Tongue (tissue), 2 donors: ENCODE results near the gene COL23A1. TPM values are rescaled to one million over a fixed set of nuclear protein-coding genes. Genes with fewer than 3 reads are reported as not detected.
"Not testable (repeated sequence)": the region's sequence is repeated elsewhere in the genome, so short reads cannot be mapped to it uniquely, and the experiment has no call there.

Experiments
- DNase-seq: peaks from one replicate; pipeline ENCODE4 v3.0.0-alpha.2; 2015
- total RNA-seq: library from RNA; depleted of rRNA; stranded (reverse); fragments of >200 nt; gene quantifications from one replicate; pipeline ENCODE4 v1.2.3, GENCODE V29; 2014

COL23A1 gene
- total RNA-seq, 1 donor from 2014 or later, result 5.4 TPM

DNA sequence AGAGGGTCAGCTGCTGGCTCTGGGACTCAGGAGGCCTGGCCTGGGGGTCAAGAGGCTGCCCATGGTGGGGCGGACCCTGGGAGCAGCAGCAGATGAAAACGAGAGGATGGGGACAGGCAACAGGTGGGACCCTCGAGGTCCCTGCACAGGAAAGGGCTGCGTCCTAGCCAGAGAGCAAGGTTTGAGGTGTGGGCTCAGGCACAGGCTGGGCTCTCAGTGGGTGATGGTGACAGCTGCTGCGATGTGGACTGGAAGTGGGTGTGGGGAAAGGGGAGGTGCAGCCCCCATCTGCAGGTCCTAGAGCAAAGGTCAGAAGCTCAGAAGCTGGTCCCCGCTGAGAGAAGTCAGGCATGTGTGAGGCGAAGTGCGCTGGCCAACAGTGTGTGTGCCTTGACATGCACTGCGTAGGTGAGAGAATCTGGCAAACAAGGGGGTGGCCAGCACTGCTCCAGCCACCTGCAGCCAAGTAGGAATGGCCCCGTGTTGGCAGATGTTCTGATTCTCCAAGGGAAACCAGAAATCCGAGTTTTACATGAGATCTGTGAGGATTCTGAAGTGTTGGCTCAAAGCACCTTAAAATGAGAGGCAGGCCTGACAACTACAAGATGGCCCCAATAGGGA, 85.7 kb downstream of the COL23A1 start:
- no peak for DNase-seq

DNA sequence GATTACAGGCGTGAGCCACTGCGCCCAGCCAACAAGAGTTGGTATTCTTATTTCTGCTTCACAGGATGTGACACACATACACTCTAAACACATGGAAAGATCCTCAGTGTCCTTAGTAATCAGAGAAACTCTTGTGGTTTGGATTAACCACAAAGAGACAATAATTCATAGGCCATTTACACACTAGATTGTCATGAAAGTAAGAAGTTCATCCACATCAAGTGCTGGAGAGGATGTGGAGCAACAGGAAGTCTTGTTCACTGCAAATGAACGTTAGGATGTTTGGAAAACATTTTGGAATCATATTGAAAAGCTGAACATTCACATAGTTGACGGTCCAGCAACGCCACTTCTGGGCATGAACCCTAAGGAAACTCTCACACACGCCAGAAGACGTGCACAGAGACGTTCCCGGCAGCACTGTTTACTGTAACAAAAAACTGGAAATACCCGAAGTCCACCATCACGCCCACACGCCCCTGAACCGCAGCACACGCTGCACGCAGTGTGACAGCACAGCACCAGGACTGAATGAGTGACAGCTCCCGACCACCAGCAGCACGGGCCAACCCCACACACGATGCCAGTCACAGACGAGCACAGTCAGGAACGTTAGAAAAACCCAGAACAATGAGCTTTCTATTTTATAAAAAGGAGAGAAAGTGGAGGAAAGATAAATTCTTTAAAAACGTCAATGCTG, 87.6 kb downstream of the COL23A1 start:
- no peak for DNase-seq

DNA sequence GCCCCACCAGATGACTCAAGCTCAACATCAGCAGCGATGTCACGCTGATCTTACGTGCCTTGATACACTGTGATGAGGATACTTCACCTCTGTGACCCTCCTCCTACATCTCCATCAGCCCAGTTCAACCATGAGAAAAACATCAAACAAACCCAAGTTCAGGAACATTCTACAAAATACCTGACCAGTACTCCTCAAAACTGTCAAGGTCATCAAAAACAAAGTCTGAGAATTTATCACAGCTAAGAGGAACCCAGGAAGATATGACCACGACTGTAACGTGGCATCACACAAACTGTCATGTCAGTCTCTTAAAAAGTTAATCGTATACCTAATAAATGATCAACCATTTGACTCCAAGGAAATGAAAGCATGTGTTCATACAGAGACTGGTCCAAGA, 90.8 kb downstream of the COL23A1 start:
- DNase-seq, result no peak

DNA sequence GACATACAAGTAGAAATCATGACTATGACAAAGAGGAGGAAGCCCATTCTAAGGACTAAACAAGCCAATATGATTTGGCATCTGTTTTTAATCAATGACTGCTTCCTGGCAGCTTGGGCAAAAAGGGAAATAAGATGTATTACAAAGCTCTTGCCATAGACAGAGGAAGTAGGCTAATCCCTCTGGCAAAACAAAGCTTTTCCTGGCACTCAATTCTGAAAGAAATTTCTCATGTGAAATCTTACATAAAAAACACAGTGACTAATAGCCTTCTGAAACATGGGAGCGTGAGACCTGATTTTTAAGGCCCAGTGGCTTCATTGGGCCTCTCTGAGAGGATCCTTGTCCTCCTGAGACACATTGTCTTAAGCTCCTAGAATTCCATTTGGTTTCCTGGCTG, 93.6 kb downstream of the COL23A1 start:
- DNase-seq, result no peak

DNA sequence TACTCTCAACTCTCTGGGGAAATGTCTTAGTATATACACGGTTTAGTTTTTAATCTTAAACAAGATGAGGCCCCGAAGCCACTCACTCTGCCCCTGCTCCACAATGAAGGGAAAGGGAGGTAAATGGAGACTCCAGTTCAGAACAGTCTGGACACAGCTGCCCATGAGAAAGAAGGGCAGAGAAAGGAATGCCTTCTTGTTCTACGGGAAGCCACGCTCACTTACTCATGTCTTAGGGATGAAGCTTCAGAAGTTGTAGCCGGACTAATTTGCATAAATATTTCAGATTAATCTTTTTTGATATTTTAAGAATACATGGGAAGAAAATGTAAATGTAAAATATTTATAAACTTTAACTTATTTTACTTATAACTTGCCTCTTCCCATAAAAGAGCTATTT, 94.0 kb downstream of the COL23A1 start:
- DNase-seq, result no peak

DNA sequence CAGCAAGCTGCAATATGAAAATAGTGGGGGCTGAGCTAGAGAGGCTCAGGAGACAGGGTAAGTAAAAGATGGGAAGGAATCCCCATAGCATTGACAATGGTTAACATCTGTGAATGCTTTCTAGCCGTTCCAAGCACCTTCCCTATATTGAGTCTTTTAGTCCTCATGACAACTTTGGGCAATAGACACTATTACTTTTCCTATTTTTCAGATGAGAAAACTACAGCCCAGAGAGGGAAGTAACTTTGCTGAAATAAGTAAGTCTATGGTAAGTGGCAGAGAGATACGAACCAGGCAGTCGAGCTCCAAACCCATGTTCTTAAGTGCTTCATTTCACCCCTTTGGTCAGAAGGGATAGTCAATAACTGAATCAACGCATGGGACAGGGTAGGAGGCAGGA, 94.5 kb downstream of the COL23A1 start:
- DNase-seq, result no peak

DNA sequence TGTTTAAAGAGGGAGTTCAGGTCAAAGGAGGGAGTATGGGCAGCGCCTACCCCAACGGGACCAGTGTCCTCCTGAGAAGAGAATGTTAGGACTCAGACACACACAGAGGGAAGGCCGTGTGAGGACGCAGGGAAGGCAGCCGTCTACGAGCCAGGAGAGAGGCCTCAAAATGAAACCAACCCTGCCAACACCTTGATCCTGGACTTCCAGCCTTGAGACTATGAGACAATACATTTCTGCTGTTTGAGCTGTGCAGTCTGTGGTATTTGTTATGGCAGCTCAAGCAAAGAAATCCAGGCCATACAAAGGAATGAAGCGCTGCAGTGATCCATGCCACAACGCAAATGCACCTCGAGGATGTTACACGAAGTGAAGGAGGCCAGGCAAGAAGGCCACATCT, 97.9 kb downstream of the COL23A1 start:
- DNase-seq, result no peak

DNA sequence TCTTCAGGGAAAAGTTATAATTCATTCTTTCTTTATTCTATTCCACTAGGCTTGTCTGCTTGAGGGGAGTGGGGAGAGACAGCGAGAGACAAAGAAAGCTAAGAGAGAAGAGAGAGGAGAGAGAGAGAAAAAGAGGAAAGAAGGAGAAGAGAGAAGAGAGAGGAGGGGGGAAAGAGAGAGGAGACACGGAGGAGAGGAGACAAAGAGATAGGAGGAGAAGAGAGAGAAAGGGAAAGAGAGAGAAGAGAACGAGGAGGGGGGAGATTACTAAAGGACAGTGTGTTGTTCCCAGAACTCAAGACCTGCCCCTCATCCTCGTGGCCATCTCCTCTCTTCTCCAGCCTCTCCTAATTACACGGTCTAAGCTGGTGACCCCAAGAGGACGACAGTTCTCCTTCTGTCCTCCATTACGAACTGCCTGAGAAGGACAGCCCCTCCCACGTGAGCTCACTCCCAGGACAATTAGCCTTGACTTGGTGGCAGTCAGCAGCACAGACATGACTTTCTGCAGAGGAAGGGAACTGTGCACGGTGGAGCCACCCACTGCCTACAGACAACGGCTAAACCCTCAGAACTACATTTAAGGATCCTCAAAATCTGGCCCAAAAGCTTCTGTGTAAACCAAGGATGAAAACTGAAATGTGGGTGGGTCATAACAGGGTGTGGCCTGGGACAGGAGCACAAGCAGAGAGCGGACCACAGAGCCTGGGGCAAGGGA, 99.1 kb downstream of the COL23A1 start:
- no peak for DNase-seq

DNA sequence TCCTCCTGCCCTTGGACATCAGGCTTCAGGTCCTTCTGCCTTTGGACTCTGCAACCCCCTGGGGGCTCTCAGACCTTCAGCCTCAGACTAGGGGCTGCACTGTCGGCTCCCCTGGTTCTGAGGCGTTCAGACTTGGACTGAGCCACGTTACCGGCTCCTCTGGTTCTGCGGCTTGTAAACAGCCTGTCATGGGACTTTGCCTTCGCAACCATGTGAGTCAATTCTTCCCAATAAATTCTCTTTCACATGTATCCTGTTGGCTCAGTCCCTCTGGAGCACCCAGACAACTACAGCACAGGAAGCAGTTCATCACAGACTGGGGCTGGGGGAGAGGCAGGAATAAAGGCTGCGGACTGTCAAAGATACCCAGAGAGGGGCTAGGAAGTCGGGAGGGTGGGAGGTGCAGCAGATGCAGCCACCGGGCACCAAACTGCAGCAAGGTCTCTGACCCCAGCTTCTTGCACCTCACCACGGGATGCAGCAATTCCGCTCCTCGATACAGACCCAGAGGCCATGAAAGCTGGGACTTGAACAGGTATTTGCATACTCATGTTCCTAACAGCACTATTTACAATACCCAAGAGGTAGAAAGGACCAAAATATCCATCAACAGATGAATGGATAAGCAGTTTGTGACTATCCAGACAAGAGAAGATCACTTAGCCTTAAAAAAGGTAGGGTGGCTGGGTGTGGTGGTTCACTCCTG, 100.8 kb downstream of the COL23A1 start:
- DNase-seq, result no peak

DNA sequence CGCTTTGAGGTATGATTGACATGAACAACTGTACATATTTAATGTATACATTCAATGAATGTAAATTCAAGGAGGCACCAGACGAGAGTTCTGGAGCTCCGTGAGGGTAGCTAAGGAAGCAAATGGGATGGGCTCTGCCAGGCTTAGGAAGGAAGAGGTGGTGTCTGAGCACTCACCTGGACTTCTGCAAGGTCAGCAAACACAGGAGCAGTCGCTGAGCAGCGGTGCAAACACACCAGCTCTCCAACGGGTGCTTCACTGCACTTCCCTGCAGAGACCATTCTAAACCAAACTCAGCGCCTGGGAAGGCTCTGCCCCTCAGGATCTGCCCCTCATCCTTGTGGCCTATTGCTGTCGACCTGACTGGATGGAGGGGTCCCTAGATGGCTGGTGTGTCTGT, 101.5 kb downstream of the COL23A1 start:
- no peak for DNase-seq

DNA sequence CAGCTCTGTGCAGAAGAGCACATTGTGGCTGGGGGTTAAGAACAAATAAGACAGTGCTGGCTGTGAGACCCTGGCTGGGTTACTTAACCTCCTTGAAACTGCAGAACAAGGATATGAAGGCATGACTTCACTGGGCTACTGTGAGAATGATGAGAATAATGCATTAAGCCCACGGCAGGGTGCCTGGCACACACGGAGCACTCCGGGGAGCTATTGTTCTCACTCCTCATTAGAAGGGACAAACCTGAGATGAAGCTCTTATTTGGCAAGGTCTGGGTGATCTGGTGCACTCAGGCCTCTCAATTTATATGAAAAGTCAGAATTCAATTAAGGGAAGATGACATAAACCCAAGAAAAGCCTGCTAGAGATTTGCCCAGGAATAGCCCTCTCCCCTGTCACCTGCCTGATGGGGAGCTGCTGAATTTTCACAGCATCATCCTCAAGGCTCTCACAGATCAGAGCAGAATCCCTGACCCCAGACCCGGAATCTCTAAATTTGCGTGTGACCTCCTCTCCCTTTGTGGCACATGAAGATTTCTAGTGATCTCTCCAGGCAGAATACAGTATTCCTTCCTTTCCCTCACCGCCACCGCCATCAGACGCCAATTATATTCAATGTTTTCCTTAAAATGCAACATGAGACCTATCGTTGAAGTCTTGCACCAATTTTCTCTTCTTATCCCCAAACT, 102.1 kb downstream of the COL23A1 start:
- no peak for DNase-seq

DNA sequence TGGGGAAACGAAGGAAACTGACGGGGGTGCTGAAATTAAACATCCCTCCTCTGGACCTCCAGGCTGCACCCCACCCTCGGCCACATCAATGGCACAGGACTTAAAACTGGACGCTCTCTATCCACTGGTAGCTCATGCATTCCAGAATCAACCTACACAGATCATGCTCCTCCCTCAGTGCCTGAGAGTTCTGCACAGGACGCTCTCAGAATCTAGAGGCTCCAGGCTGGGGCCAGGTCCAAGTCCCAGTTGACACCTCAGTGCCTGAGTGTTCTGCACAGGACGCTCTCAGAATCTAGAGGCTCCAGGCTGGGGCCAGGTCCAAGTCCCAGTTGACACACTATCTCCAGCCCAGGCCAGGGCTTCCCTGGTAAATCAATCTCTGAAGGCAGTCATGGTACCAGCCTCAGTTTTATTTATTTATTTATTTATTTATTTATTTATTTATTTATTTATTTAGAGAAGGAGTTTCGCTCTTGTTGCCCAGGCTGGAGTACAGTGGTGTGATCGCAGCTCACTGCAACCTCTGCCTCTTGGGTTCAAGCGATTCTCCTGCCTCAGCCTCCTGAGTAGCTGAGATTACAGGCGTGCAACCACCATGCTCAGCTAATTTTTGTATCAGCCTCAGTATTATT, 103.2 kb downstream of the COL23A1 start:
- DNase-seq, result not testable (repeated sequence)

DNA sequence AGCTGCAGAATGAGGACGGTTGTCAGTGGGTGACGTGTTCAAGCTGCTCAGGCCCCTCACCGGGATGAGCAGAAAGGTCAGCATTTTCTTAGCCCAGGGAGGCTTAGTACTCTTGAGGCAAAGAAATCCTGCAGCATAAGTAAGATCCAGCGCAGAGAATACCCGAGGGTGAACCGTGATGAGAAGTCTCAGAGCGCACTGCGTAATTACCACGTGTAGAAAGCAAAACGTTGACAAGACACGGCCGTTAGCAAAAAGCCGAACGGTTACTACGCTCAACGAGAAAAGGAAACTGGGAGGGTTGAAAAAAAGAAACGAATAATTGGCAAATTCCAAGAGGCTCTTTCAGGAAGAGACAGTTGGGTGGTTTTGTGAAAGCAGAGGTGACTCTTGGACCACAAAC, 104.0 kb downstream of the COL23A1 start:
- DNase-seq, result no peak

DNA sequence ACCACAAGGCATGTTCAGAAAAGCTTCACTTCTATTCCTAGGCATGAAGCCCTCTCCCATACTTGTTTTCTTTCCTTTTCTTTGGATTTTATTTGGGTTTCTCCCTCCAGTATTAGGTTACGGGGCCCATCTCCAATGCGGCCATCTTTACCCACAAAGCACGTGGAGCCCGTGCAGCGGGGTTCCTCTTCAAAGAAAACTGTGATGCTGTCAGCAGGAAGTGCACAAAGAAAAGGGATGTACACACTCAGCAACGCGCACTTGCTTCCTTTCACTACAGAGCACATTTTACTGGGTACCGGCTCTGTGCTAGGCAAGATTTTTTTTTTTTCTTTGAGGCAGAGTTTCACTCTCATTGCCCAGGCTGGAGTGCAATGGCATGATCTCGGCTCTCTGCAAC, 106.6 kb downstream of the COL23A1 start:
- DNase-seq, result no peak

DNA sequence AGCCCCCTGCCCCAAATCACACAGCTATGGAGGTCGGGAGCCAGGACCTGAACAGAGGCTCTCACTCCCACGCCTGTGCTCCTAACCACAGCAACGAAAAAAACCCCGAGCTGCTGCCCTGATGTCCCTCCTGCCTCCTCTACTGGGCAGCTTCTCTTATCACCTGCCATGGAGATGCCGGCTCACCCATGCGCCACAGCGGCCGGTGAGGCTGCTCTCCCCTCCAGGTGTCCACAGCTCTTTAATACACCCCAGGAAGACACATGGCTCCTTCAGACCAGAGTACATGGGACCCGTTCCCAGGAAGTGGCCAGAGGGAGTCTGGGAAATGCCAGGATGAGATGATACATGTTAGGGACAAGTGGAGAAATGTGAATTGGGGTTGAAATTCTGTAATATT, 110.9 kb downstream of the COL23A1 start:
- no peak for DNase-seq

DNA sequence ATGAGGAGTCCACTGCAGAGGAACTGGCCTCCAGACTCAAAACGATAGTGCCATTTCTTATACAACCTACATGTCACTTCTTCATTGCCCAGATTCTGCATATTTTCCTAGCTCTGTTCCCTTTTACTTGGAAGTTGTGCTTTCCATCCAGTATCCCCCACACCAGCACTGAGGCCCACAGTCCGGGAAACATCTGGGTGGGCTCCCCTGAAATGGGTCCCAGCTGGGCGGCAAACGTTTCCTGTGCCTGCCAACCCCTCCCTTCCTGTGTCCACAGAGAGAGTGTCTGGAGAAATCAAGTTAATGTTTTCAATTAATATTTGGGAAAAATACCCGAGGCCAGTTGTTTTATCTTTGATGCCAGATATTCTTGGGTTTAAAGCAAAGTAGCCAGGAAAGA, 111.8 kb downstream of the COL23A1 start:
- DNase-seq, result no peak

DNA sequence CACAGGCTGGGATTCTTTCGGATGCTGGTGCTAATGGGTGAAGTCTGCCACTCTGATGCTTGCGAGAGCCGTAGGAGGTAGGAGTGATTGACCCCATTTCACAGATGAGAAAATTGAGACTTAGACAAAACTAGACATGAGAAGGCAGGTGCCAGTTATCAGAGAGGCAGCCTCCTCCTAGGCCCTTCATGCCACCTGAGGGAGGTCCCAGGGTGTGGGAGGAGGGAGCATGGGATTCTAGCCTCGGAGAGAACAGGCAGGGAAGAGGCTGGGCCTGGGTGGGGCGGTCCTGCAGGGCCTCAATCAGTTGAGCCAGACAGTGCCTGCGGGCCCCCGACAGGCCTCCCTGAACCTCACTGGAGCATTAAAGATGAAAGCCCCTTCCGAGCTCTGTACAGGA, 112.4 kb downstream of the COL23A1 start:
- no peak for DNase-seq

DNA sequence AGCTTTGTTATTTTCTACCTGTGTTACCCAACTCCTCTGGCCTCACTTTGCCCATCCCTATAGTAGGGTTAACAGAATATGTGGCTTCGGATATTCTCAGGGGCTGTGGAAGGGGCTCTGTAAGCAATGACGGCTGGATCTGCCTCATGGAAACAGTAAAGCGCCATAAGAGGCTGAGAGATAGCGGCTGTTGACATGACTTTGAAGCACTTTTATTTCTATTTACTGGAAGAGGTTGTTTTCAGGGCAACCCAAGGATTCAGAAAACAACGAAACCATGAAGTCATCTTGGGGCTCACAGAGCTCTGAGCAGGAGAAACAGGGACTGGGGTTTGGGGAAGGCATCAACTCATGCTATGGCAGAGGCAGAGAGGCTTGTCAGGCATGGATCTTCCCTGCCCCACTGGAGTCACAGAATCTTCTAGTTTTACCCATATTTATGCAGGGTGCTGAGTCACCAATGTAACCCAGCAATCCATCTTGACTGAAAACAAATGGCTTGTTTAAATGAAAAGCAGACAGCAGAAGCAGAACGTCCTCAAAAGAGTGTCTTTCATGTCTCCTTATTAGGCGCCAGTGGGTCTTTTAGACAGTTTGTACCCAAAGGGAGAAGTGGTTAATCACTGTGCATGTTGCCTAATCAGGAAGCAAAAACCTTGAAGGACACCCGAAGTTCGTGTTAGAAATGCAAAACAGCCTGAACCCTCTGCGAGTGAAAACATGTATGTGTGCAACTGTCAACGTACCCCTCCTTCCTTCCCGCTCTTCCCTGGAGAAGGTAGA, 113.0 kb downstream of the COL23A1 start:
- DNase-seq, result no peak

DNA sequence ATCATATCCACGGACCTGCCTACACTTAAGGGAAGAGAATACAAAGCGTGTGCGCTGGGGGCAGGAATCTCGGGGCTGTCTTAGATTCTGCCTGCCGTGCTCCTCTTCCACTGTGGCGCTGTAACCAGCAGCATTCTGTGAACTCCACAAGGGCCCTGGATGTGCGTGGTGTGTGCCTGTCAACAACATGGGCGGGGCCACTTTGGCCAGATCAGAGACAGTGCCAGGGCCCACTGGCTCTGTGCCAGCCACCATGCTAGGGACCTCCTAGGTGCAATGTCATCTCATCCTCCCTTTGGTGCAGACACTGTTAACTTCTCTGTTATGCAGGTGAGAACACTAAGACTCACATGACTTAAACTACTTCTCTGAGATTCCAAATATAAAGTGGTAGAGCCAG, 113.7 kb downstream of the COL23A1 start:
- DNase-seq, result no peak

DNA sequence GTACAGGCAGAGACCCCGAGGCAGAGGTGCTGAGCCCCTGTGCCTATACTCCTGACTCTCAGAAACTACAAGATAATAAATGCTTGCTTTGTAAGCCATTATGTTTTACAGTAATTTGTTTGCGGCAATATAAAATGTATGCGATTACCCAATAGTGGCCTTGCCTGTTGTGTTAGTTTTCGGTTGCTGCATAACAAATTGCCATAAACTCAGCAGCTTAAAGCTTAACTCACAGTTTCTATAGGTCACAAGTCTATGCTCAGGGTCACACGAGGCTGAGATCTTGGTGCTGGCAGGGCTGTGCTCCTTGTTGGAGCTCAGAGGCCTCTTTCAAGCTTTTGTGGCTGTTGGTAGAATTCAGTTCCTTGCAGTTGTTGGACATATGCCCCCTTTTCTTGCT, 114.8 kb downstream of the COL23A1 start:
- DNase-seq, result no peak

DNA sequence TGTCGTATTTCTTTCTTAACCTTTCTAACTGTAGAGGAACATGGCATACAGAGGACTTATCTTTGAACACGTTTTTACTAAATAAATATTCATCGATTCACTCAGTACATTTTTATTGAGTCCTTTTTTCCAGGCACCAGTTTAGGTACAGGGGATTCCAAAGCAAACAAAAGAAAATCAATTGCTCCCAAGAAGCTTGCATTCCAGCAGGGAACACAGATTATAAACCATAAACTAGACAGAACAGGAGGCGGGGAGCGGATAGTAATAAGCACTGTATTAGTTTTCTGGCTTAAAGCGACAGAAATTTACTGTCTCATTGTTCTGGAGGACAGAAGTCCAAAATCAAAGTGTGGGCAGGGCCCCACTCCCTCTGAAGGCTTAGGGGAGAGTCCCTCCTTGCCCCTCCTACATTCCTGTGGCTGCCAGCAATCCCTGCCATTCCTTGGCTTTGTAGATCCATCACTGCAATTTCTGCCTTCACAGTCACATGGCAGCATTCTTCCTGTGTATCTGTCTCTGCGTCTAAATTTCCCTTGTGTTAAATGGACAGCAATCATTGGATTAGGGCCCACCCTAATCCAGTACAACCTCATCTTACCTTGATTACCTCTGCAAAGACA, 115.5 kb downstream of the COL23A1 start:
- DNase-seq, result no peak
